K562 (cell line): Measurements from ENCODE around the gene VPS45.

Source experiments
- CTCF ChIP-seq, 3 experiments: IDR thresholded peaks in 2 of 3; conservative IDR thresholded peaks in 1 of 3; 2 replicates each; pipeline ENCODE4 v1.5.1; 2011 to 2012; ENCODE audit warnings: low read length in 3 of 3, mild to moderate bottlenecking in 3 of 3, control low read depth in 2 of 3, improper control_type of control experiment in 1 of 3, inconsistent platforms in 1 of 3, low read depth in 1 of 3, mixed read lengths in 1 of 3, moderate library complexity in 1 of 3; ENCODE audit not compliant: insufficient read depth in 2 of 3
- FOXM1 ChIP-seq, 2 experiments: fragments of 450-650 bp in 1 of 2; sonication (generic) in 1 of 2; formaldehyde crosslinking in 1 of 2; IDR thresholded peaks; 2 replicates each; pipeline versions ENCODE4 v1.6.1 to v1.9.0; 2017 to 2022; ENCODE audit warnings: low read depth in 2 of 2, mild to moderate bottlenecking in 2 of 2, missing genetic modification reagents in 1 of 2, moderate library complexity in 1 of 2
- KDM4B ChIP-seq, 2 experiments: fragments of 450-650 bp in 1 of 2; sonication (generic) in 1 of 2; IDR thresholded peaks; 2 replicates each; pipeline ENCODE4 v1.6.1; 2016 to 2017; ENCODE audit warnings: borderline replicate concordance in 2 of 2, antibody characterized with exemption in 1 of 2, low read depth in 1 of 2, mild to moderate bottlenecking in 1 of 2
- MAZ ChIP-seq, 2 experiments: fragments of 450-650 bp in 1 of 2; sonication (generic) in 1 of 2; formaldehyde crosslinking; IDR thresholded peaks in 1 of 2; conservative IDR thresholded peaks in 1 of 2; 2 replicates each; pipeline versions ENCODE4 v1.4.0 to v1.5.0; 2020; ENCODE audit warnings: mild to moderate bottlenecking in 1 of 2, missing genetic modification reagents in 1 of 2
- U2AF1 ChIP-seq: fragments of 200-400 bp; formaldehyde crosslinking; optimal IDR thresholded peaks from 2 replicates; pipeline ENCODE3; 2017; ENCODE audit warnings: mild to moderate bottlenecking, low read depth, low read length, moderate library complexity

GRCh38 chr1:150178548-150178947, 111.0 kb downstream of the VPS45 start:
- TF ChIP-seq FOXM1 (IDR thresholded peaks at IDR 0.05; ENCODE audit: low read depth) (no peak), FOXM1 (CRISPR knock-in tag; IDR thresholded peaks at IDR 0.05; ENCODE audit: low read depth) (no peak), CTCF (IDR thresholded peaks at IDR 0.05 in 2 of 3, conservative IDR thresholded peaks at IDR 0.05 in 1 of 3; ENCODE audit: insufficient read depth in 2 of 3, low read depth in 1 of 3, low read length in 3 of 3) (no peak), KDM4B (IDR thresholded peaks at IDR 0.05; ENCODE audit: borderline replicate concordance in 2 of 2, low read depth in 1 of 2) (no peak), U2AF1 (no peak), MAZ (CRISPR knock-in tag; conservative IDR thresholded peaks at IDR 0.05 in 1 of 2, IDR thresholded peaks at IDR 0.05 in 1 of 2) (no peak)
